Coronary artery (tissue), 2 donors: Measurements from ENCODE around the gene STON2.

Experiments used
- DNase-seq: peaks from one replicate; pipeline ENCODE4 v3.0.0-alpha.2; 2017; ENCODE audit warnings: low spot score
- H3K27ac ChIP-seq, 2 donors: fragments of 200-600 bp; sonication (generic); one replicate each; pipeline ENCODE4 v1.5.1; 2016 to 2019
- H3K4me3 ChIP-seq: fragments of 200-600 bp; sonication (generic); 2 replicates; pipeline ENCODE4 v1.5.1; 2016; ENCODE audit warnings: mild to moderate bottlenecking, moderate library complexity
- TF ChIP-seq, protein P1 (sequence below): fragments of 200-600 bp; sonication (generic); IDR thresholded peaks from one replicate; pipeline ENCODE4 v1.5.1; 2019; ENCODE audit warnings: antibody characterized with exemption

The STON2 gene, protein sequence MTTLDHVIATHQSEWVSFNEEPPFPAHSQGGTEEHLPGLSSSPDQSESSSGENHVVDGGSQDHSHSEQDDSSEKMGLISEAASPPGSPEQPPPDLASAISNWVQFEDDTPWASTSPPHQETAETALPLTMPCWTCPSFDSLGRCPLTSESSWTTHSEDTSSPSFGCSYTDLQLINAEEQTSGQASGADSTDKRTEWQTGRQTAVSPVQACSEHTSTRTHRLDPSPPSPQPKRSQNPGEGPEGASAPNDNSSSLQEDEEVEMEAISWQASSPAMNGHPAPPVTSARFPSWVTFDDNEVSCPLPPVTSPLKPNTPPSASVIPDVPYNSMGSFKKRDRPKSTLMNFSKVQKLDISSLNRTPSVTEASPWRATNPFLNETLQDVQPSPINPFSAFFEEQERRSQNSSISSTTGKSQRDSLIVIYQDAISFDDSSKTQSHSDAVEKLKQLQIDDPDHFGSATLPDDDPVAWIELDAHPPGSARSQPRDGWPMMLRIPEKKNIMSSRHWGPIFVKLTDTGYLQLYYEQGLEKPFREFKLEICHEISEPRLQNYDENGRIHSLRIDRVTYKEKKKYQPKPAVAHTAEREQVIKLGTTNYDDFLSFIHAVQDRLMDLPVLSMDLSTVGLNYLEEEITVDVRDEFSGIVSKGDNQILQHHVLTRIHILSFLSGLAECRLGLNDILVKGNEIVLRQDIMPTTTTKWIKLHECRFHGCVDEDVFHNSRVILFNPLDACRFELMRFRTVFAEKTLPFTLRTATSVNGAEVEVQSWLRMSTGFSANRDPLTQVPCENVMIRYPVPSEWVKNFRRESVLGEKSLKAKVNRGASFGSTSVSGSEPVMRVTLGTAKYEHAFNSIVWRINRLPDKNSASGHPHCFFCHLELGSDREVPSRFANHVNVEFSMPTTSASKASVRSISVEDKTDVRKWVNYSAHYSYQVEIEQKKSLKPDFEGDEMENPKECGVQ

DNA sequence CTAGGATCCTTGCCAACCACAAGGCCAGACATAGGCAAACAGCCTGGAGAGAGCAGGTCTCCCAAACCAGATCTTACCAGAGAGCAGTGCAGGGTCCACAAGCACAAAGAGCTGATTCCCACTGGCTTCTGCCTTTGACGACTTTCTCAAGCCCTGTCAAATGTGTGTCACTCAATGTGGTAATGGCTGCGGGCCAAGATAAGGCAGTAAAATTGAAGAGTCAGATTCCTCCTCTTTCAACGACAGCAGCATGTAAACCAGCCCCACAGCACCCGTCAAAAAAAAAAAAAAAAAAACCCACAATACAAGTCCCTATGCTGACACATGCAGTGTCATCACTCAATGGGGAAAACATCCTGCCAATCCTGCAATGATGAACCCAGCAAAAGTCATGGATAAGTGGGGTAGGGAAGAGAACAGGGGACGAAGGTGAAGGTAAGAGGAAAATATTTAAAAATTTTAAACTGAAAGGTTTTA, at the start of gene STON2:
Gene STON2 (minus strand): TSS at position 123 of the 477 bp plus-strand sequence. CDS start 1,942 bp downstream, outside the sequence.
- DNase-seq, result no peak
- peak within 1 kb of the TSS; percentile 9 to 74 for H3K27ac ChIP-seq
- no peak within 1 kb of the TSS for H3K4me3 ChIP-seq
- TF ChIP-seq, protein P1, sequence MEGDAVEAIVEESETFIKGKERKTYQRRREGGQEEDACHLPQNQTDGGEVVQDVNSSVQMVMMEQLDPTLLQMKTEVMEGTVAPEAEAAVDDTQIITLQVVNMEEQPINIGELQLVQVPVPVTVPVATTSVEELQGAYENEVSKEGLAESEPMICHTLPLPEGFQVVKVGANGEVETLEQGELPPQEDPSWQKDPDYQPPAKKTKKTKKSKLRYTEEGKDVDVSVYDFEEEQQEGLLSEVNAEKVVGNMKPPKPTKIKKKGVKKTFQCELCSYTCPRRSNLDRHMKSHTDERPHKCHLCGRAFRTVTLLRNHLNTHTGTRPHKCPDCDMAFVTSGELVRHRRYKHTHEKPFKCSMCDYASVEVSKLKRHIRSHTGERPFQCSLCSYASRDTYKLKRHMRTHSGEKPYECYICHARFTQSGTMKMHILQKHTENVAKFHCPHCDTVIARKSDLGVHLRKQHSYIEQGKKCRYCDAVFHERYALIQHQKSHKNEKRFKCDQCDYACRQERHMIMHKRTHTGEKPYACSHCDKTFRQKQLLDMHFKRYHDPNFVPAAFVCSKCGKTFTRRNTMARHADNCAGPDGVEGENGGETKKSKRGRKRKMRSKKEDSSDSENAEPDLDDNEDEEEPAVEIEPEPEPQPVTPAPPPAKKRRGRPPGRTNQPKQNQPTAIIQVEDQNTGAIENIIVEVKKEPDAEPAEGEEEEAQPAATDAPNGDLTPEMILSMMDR, result no peak

DNA sequence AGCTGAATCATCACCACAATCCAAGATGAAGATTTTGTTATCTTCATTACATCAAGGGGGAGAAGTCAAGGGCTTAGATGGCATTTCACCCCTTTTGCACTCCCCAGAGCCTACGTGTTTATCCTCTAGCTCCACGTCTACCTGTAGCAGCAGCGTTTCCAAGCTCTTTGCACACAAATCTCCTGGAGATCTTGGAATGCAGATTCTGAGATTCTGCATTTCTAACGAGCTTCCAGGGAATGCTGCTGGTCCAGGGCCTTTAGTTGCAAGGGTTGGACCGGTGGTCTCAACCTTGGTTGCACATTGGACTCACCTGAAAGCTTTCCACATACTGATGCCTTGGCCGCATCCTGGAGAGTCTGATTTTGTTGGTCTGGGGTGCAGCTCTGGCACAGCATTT, 49.5 kb upstream of the STON2 start:
- TF ChIP-seq, protein P1, result no peak
- no peak overlapping the region for H3K4me3 ChIP-seq
- no peak for DNase-seq
- peak overlapping the region in 1 of 2 donors; percentile 38 for H3K27ac ChIP-seq

DNA sequence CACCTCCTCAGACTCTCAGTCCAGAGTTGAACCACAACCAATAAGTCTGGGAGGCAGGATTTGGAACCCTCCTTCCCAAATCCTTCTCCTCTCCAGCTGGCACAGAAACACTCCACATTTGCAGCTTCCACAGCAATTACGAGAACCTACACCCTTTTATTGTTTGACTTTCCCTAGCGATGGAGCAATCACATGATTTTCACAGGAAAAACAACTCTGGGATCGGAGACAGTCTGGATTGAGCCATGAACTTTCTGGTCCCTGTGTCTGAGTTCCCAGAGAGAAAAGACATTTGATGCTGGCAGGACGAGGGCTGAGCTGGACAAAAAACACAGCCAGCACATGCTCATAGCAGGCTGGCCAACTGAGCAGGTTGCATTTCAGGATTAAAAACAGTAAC, 49.0 kb upstream of the STON2 start:
- no peak for DNase-seq
- TF ChIP-seq, protein P1, result no peak
- Histone ChIP-seq H3K4me3 (no peak overlapping the region), H3K27ac (peak overlapping the region in 1 of 2 donors; percentile 51)

DNA sequence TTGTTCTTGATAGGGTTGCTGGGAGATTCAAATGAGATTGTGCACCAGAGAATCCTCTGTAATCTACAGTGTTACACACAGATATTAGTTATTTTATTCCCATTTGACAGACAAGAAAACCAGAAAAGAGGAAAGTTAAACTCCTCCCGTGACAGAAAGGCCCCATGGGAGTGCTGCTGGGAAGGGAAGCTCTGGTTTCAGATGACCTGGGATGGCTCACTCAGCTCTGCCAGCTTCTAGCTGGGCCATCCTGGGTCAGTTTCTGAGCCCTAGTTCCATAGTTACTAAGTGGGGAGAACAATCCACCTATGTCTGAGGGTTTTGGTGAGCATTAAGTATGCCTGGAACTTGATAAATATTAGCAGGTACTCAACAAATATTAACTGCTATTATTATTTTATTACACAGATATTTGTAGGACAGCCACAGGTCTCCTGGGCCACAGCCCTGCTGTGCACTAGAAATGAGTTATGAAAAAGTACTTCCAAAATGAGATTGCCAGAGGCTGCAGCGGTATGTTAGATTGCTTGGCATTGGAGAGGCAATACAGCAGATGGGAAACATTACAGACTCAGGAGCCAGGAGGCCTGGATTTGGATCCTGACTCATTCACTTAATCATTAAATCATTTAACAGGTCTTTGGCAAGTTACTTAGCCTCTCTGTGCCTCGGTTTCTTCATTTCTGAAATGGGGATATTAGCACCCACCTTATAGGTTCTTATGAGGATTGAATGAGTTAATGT, 47.1 kb upstream of the STON2 start:
- TF ChIP-seq, protein P1, result no peak

DNA sequence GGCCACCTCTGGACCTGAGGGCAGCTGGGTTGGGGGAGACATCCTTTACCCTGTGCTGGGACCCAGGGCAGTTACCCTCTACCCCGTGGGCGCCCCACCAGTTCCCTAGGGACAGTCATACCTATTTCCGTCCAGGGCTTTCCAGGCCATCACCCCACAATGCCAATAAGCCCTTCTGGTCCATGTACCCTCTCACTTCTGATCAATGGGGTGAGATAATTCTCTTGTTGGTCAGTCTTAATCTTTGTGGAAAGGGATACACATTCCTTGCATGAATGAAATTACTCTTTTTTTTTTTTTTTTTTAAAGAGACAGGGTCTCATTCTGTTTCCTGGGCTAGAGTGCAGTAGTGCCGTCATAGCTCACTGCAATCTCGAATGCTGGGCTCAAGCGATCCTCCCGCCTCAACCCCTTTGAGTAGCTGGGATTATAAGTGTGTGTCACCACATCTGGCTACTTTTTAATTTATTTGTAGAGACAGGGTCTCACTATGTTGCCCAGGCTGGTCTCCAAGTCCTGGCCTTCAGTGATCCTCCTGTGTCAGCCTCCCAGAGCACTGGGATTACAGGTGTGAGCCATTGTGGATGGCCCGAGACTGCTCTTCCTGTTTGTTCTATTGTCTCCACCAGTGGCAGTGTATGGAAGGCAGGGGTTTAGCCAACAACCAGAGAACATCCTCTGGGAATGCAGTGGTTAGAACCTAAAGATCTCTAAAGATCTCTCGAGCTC, 46.3 kb upstream of the STON2 start:
- H3K4me3 ChIP-seq, result no peak overlapping the region
- TF ChIP-seq, protein P1, result no peak
- DNase-seq, result no peak
- H3K27ac ChIP-seq, result peak overlapping the region in 1 of 2 donors; percentile 22

More for the DNA sequence above, 47.1 kb upstream of the STON2 start:
- DNase-seq, result no peak
- H3K4me3 ChIP-seq, result no peak overlapping the region
- H3K27ac ChIP-seq, result peak overlapping the region in 1 of 2 donors; percentile 22

DNA sequence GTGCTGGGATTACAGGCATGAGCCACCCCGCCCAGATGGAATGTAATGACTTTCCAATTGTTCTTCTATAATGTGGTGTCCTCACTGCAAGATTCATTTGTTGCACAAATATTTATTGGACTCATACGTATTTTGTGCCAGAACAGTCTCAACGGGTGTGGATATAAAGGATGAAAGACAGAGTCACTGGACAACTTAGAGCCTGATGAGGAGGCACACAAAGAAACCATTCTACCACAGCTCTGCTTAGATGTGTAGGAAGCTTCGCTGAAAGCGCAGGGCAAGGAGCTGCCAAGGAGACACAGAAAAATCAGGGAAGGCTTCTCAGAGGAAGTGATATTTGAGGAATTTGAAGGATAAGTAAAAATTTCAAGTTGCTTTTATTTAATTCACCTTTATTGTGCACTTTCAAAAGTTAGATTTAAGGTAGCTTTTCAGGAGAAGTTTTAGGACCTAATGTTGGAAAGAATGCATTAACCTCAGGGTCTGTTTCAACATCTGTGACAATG, 41.6 kb upstream of the STON2 start:
- no peak overlapping the region for H3K4me3 ChIP-seq
- H3K27ac ChIP-seq, result no peak overlapping the region
- TF ChIP-seq, protein P1, result no peak
- no peak for DNase-seq
